K562 (cell line): ENCODE results near the gene DEGS2. TPM values are rescaled to one million over a fixed set of nuclear protein-coding genes. Genes with fewer than 3 reads are reported as not detected.

Experiments used
- CBFA2T3 ChIP-seq: fragments of 450-650 bp; IDR thresholded peaks from 2 replicates; pipeline ENCODE4 v1.6.1; 2017
- CHD7 ChIP-seq: fragments of 200-600 bp; sonication (generic); IDR thresholded peaks from one replicate; pipeline ENCODE4 v1.6.1; 2012; ENCODE audit warnings: mild to moderate bottlenecking, low read depth, low read length, inconsistent platforms
- MTA2 ChIP-seq: fragments of 450-650 bp; IDR thresholded peaks from 2 replicates; pipeline ENCODE4 v1.6.1; 2016; ENCODE audit warnings: low read depth
- MTF1 ChIP-seq: fragments of 250-450 bp; sonication (Bioruptor Pico); IDR thresholded peaks from 2 replicates; pipeline ENCODE4 v1.9.0; 2021; ENCODE audit warnings: moderate library complexity, mild to moderate bottlenecking, inconsistent platforms, borderline replicate concordance
- POLR2B ChIP-seq: fragments of 450-650 bp; IDR thresholded peaks from 2 replicates; pipeline ENCODE4 v1.6.1; 2018; ENCODE audit warnings: low read depth; ENCODE audit not compliant: partially characterized antibody
- SNAPC5 ChIP-seq: fragments of 250-450 bp; sonication (Bioruptor Pico); IDR thresholded peaks from 2 replicates; pipeline ENCODE4 v1.8.0; 2021; ENCODE audit warnings: moderate library complexity, mild to moderate bottlenecking, inconsistent platforms
- SNIP1 ChIP-seq: fragments of 450-650 bp; IDR thresholded peaks from 2 replicates; pipeline ENCODE4 v1.7.1; 2017; ENCODE audit warnings: low read depth, mild to moderate bottlenecking
- TAL1 ChIP-seq: fragments of 450-650 bp; IDR thresholded peaks from 2 replicates; pipeline ENCODE4 v1.6.1; 2016; ENCODE audit warnings: mild to moderate bottlenecking
- TFAM ChIP-seq: fragments of 250-450 bp; sonication (Bioruptor Pico); conservative IDR thresholded peaks from 2 replicates; pipeline ENCODE4 v1.5.0; 2021; ENCODE audit warnings: mild to moderate bottlenecking, moderate library complexity
- ZSCAN29 ChIP-seq: fragments of 450-650 bp; IDR thresholded peaks from 2 replicates; pipeline ENCODE4 v1.6.1; 2017
- polyA plus RNA-seq, 8 experiments: library from polyadenylated mRNA; depleted of rRNA in 4 of 8; stranded (reverse) in 5 of 8; unstranded in 3 of 8; fragments of >200 nt; fragmentation: Nextera tagmentation in 2 of 8; fragmentation: Illumina TruSeq in 1 of 8; extraction: Ambion mirVana in 2 of 8; extraction: Trizol in 1 of 8; gene quantifications; 2 replicates each; pipeline versions ENCODE4 v1.2.1 to v1.2.3, GENCODE V29; 2011 to 2014; ENCODE audit warnings: inconsistent platforms in 1 of 8, missing spikeins in 1 of 8
- total RNA-seq, 7 experiments: library from RNA; depleted of rRNA in 6 of 7; stranded (reverse); fragments of >200 nt in 6 of 7; fragmentation: Illumina TruSeq in 2 of 7; extraction: Trizol in 2 of 7; gene quantifications; 2 replicates each; pipeline versions ENCODE4 v1.2.1 to v1.2.3, GENCODE V29; 2011 to 2021; ENCODE audit warnings: low replicate concordance in 1 of 7

Gene DEGS2
- total and polyA plus RNA-seq, 9 of the 15 experiments (the other 6 are each of a cell fraction or from before 2014, with no cell fraction given) = 0.22 to 2.9 (median 0.70) TPM

GRCh38 chr14:100142073-100143040 lies 17.1 kb downstream of the DEGS2 start (continued):
- TF ChIP-seq CHD7 = no peak
- peak; percentile 92 for TF ChIP-seq CBFA2T3
- no peak for TF ChIP-seq SNIP1
- no peak for TF ChIP-seq SNAPC5 (CRISPR knock-in tag)
- peak; percentile 61 for TF ChIP-seq POLR2B
- TF ChIP-seq MTA2 = peak; percentile 79
- peak; percentile 87 for TF ChIP-seq TAL1
- no peak for TF ChIP-seq MTF1 (CRISPR knock-in tag)
- TF ChIP-seq TFAM (CRISPR knock-in tag) = no peak
- TF ChIP-seq ZSCAN29 = no peak
- TF ChIP-seq, all 486 proteins: peak for 120
